Measurements from ENCODE around the gene CARD6. TPM values are rescaled to one million over a fixed set of nuclear protein-coding genes. Genes with fewer than 3 reads are reported as not detected.

The CARD6 gene, protein sequence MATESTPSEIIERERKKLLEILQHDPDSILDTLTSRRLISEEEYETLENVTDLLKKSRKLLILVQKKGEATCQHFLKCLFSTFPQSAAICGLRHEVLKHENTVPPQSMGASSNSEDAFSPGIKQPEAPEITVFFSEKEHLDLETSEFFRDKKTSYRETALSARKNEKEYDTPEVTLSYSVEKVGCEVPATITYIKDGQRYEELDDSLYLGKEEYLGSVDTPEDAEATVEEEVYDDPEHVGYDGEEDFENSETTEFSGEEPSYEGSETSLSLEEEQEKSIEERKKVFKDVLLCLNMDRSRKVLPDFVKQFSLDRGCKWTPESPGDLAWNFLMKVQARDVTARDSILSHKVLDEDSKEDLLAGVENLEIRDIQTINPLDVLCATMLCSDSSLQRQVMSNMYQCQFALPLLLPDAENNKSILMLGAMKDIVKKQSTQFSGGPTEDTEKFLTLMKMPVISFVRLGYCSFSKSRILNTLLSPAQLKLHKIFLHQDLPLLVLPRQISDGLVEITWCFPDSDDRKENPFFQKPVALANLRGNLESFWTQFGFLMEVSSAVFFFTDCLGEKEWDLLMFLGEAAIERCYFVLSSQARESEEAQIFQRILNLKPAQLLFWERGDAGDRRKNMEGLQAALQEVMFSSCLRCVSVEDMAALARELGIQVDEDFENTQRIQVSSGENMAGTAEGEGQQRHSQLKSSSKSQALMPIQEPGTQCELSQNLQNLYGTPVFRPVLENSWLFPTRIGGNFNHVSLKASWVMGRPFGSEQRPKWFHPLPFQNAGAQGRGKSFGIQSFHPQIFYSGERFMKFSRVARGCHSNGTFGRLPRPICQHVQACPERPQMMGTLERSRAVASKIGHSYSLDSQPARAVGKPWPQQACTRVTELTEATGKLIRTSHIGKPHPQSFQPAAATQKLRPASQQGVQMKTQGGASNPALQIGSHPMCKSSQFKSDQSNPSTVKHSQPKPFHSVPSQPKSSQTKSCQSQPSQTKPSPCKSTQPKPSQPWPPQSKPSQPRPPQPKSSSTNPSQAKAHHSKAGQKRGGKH
- 1 to 10 TPM; 4.3 TPM for total RNA-seq

GRCh38 chr5:40841068-40841805 is at the start of gene CARD6:
Gene CARD6 (plus strand): TSS chr5:40841367. CDS start chr5:40841383, 16 bp downstream.

GRCh38 chr5:40798012-40798800 is 43.0 kb upstream of the CARD6 start, which contains the start of gene PRKAA1:
Gene PRKAA1 (minus strand): TSS chr5:40798374. CDS start chr5:40798189, 185 bp downstream.

DNA sequence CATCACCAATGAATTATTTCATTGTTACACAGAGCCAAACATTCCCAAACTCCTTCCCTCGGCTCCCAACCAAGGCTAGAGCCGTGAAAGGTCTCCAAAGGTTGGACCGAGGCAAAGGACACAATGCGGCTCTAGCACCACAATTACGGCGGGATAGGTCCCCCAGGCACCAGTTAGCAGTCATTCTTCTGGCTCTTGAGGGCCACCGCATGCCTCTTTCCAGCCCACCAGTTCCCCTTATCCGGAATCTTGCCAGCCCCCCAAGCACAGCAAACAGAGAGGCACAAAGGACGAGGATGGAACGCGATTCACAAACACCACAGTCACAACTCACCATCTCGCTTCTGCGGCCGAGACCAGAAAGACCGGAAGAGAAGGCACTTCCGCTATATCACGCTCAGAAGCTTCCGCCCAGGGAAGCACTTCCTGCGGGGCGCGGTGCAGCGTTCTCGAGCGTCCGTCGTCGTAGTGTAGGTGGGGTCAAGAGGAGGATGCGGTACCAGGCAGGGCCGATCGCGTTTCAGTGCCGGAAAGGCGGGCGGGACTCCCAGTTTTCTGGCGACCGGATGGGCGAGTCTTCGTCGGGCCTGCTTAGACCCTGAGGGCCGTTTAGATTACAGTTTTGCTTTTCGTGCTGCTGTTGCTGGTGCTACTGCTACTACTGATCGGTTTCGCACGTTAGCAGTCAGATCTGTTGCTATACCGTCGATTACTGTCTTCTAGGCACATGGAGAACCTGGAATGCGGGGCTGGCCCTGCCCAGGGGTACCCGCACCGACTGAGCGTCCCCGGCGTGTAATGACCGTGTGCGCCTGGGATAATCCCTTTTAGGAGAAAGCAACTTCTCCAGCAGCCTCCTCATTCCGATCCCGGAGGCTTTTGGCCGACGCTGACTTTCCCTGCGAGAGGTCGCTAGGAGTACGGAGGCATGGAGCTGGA is 6.0 kb upstream of the CARD6 start, which contains the start of gene RPL37:
Gene RPL37, minus strand, starts transcription at position 374 of the 939 bp plus-strand sequence. Its CDS starts 37 bp downstream, at position 337.

GRCh38 chr5:40909264-40909663 is 68.1 kb downstream of the CARD6 start, which contains the start of gene C7:
Gene C7 (plus strand): TSS chr5:40909497. CDS start chr5:40909611, 114 bp downstream.

Other genes starting within 250 kb of the CARD6 start
- 10 to 100 TPM; 42.9 to 46.9 TPM for gene PTGER4, start 161.5 kb upstream of the CARD6 start, total RNA-seq
- gene TTC33, start 85.4 kb upstream of the CARD6 start, total RNA-seq: 10 to 100 TPM; 15.4 to 17.5 TPM
- 10 to 100 TPM; 73.9 to 76.3 TPM for gene PRKAA1, start 43.0 kb upstream of the CARD6 start, total RNA-seq
- gene RPL37, start 6.1 kb upstream of the CARD6 start, total RNA-seq: 1,000 to 10,000 TPM; 2,348 to 2,413 TPM
- gene C7, start 68.1 kb downstream of the CARD6 start, total RNA-seq: not detected
- gene MROH2B, start 230.0 kb downstream of the CARD6 start, total RNA-seq: not detected

Measured in activated naive CD4-positive, alpha-beta T cell treated with anti-CD3 and anti-CD28 coated beads, Interleukin-2, amount 10 ng/mL, durations not matched to agents 5 hours and 36 hours (primary cell).